Gastrocnemius medialis (tissue), 4 donors: ENCODE data around the gene SCUBE1. TPM values are rescaled to one million over a fixed set of nuclear protein-coding genes. Genes with fewer than 3 reads are reported as not detected.

Experiments
- ATAC-seq, 2 donors: fragments of 150-250 bp; one replicate each; pipeline ENCODE4 v1.9.1; 2016
- DNase-seq, 2 donors: peaks; one replicate each; pipeline ENCODE4 v3.0.0-alpha.2; 2019
- H3K27ac ChIP-seq, 4 donors: fragments of 200-600 bp; sonication (generic); 1 replicate in 1 of 4; 2 replicates in 3 of 4; pipeline ENCODE4 v1.5.1; 2016 to 2018; ENCODE audit warnings: mild to moderate bottlenecking in 2 of 4, moderate library complexity in 1 of 4
- H3K27me3 ChIP-seq, 3 donors: fragments of 200-600 bp; sonication (generic) in 2 of 3; 1 replicate in 1 of 3; 2 replicates in 2 of 3; pipeline versions ENCODE4 v1.5.1 to v1.6.0; 2016 to 2019; ENCODE audit warnings: mild to moderate bottlenecking in 1 of 3, moderate library complexity in 1 of 3
- H3K36me3 ChIP-seq, 2 donors: fragments of 200-600 bp; sonication (generic) in 1 of 2; one replicate each; pipeline ENCODE4 v1.5.1; 2017 to 2018
- H3K4me1 ChIP-seq, 2 donors: fragments of 200-600 bp; sonication (generic) in 1 of 2; one replicate each; pipeline ENCODE4 v1.5.1; 2016 to 2017; ENCODE audit warnings: mild to moderate bottlenecking in 2 of 2
- H3K4me3 ChIP-seq, 4 donors: fragments of 200-600 bp; sonication (generic) in 3 of 4; 1 replicate in 1 of 4; 2 replicates in 3 of 4; pipeline ENCODE4 v1.5.1; 2016 to 2019; ENCODE audit warnings: mild to moderate bottlenecking in 2 of 4
- H3K9me3 ChIP-seq, 3 donors: fragments of 200-600 bp; sonication (generic) in 2 of 3; 1 replicate in 1 of 3; 2 replicates in 2 of 3; pipeline ENCODE4 v1.5.1; 2016 to 2019
- POLR2A ChIP-seq, 2 donors: fragments of 450-650 bp; IDR thresholded peaks; one replicate each; pipeline ENCODE4 v1.6.1; 2017; ENCODE audit warnings: antibody characterized with exemption in 2 of 2, mild to moderate bottlenecking in 2 of 2, moderate library complexity in 2 of 2
- in situ Hi-C, 4 donors: fragments of 200-750 bp; cut with MboI; loops; one replicate each; pipeline versions ENCODE4 v1.15.0 to v1.8.0; 2017; ENCODE audit warnings: low sequenced_read_pairs in 4 of 4
- intact Hi-C: fragments of 100-400 bp; cut with DNase I; formaldehyde crosslinking; loops from one replicate; pipeline ENCODE4 v1.15.1; 2023; ENCODE audit warnings: low total_unique reads
- total RNA-seq, 4 donors: library from RNA; depleted of rRNA; stranded (reverse); fragments of >200 nt; gene quantifications; one replicate each; pipeline versions ENCODE4 v1.1.0 to v1.2.3, GENCODE V29; 2016
- TF ChIP-seq, protein P1 (sequence below), 5 experiments: fragments of 450-650 bp in 3 of 5; fragments of 200-600 bp in 2 of 5; sonication (generic) in 2 of 5; IDR thresholded peaks in 4 of 5; conservative IDR thresholded peaks in 1 of 5; 1 replicate in 4 of 5; 2 replicates in 1 of 5; pipeline ENCODE4 v1.5.1; 2016 to 2019; ENCODE audit warnings: antibody characterized with exemption in 5 of 5, mild to moderate bottlenecking in 3 of 5, moderate library complexity in 3 of 5

The SCUBE1 gene
- total RNA-seq, 4 donors from 2014 or later = 0.20 to 0.55 (median 0.41) TPM

DNA sequence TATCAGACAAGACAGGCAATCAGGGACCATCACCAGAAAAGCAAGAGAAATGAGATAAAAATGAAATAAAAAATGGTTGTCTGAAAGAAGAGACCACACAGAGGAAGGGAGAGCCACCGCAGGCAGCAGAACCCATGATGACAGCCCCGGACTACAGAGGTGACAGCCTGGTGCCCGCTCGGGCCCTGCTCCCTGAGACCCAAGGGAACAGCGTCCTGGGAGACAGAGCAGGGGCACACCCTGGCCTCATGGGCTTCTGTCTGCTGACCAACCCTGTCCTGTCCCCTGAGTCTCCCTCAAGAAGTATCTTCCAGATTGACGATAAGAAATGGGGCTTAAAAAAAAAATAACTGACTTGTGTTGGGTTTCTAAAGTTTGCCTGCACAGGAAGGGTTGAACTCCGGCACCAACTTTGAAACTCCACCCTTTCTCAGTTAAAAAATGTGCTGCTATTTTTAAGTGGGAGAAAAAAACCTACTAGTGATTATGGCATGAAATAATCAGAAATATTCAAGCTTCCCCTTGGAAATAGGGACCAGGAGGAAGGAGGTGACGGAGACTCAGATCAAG is 86.1 kb downstream of the SCUBE1 start:
- in situ Hi-C loops = no loop called here
- TF ChIP-seq POLR2A (IDR thresholded peaks at IDR 0.05) = no peak
- TF ChIP-seq, protein P1, sequence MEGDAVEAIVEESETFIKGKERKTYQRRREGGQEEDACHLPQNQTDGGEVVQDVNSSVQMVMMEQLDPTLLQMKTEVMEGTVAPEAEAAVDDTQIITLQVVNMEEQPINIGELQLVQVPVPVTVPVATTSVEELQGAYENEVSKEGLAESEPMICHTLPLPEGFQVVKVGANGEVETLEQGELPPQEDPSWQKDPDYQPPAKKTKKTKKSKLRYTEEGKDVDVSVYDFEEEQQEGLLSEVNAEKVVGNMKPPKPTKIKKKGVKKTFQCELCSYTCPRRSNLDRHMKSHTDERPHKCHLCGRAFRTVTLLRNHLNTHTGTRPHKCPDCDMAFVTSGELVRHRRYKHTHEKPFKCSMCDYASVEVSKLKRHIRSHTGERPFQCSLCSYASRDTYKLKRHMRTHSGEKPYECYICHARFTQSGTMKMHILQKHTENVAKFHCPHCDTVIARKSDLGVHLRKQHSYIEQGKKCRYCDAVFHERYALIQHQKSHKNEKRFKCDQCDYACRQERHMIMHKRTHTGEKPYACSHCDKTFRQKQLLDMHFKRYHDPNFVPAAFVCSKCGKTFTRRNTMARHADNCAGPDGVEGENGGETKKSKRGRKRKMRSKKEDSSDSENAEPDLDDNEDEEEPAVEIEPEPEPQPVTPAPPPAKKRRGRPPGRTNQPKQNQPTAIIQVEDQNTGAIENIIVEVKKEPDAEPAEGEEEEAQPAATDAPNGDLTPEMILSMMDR (IDR thresholded peaks at IDR 0.05 in 4 of 5, conservative IDR thresholded peaks at IDR 0.05 in 1 of 5) = no peak
- no peak for DNase-seq
- no peak for ATAC-seq
- H3K4me3 ChIP-seq = no peak overlapping the region
- no peaks in the 10 kb centered on the region for H3K27me3 ChIP-seq
- H3K36me3 ChIP-seq = no peaks in the 10 kb centered on the region
- intact Hi-C loops = no loop called here
- H3K9me3 ChIP-seq = no peaks in the 10 kb centered on the region
- no peaks in the 10 kb centered on the region for H3K4me1 ChIP-seq
- H3K27ac ChIP-seq = no peak overlapping the region

DNA sequence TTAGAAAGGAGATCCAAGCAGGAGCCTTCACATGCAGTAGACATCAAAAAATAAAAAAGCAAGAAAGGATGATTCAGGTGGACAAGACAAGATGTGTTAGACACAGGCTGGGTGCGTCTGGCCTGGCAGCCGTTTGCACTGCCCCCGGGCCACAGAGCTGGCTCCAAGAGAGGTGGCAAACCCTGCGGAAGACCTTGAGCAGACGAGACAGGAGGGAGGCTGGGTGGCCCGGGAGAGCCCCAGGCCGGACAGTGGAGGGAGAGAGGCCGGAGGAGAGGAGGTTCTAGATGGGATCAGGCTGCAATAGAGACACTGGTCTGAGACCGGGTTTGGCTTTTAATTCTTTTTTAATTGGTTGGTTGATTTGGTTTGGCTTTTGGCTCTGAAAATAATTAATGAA is 86.6 kb downstream of the SCUBE1 start:
- intact Hi-C loops = no loop called here
- in situ Hi-C loops = no loop called here
- no peak overlapping the region for H3K4me3 ChIP-seq
- DNase-seq = no peak
- no peak overlapping the region for H3K27ac ChIP-seq
- TF ChIP-seq POLR2A (IDR thresholded peaks at IDR 0.05) = no peak
- H3K4me1 ChIP-seq = no peaks in the 10 kb centered on the region
- H3K27me3 ChIP-seq = no peaks in the 10 kb centered on the region
- H3K9me3 ChIP-seq = no peaks in the 10 kb centered on the region
- H3K36me3 ChIP-seq = no peaks in the 10 kb centered on the region
- ATAC-seq = no peak

DNA sequence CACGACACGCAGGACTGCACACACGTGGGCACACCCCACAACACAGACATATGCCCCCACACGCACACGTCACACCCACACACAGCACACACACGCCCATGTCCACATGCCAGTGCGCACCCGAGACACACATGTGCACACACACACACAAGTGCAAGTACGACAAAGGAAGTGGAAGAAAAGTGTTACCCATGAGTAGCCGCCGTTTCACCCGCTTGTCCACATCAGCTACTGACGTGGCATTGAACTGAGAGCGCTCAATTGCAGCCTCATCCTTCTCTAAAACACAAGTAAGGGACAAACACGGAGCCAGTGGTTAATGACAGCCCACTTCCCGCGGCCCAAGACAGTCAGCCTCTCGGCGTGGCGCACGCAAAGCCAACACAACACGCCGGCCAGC is 87.9 kb downstream of the SCUBE1 start:
- ATAC-seq (no peak), DNase-seq (no peak)
- Histone ChIP-seq H3K4me1 (no peaks in the 10 kb centered on the region), H3K9me3 (no peaks in the 10 kb centered on the region), H3K27ac (no peak overlapping the region), H3K27me3 (no peaks in the 10 kb centered on the region), H3K36me3 (no peaks in the 10 kb centered on the region), H3K4me3 (no peak overlapping the region)
- intact Hi-C loops (no loop called here), in situ Hi-C loops (no loop called here)
- no peak for TF ChIP-seq POLR2A (IDR thresholded peaks at IDR 0.05)
- TF ChIP-seq, protein P1 (IDR thresholded peaks at IDR 0.05 in 4 of 5, conservative IDR thresholded peaks at IDR 0.05 in 1 of 5) = no peak

DNA sequence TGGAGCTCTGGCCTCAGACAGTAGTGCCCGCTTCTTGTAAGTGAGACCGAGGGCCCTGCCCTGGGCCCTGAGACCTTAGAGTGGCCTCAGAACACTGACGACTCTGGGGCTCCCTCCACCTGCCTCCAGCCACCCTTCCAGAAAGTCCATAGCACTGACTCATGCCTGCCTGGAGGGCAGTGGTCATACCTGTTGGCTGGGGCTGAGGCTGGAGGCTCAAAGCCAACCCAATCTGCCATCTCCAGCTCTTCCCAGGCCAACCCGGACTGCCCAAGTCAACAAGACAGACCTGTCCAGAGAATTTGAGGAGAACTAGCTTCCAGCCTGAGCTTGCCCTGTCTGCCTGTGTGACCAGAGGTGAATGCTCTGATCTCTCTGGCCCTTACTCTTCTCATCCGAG is 89.3 kb downstream of the SCUBE1 start:
- H3K36me3 ChIP-seq = no peaks in the 10 kb centered on the region
- intact Hi-C loops = no loop called here
- ATAC-seq (no peak), DNase-seq (no peak)
- H3K9me3 ChIP-seq = no peaks in the 10 kb centered on the region
- no peak overlapping the region for H3K27ac ChIP-seq
- H3K4me1 ChIP-seq = no peaks in the 10 kb centered on the region
- H3K4me3 ChIP-seq = no peak overlapping the region
- in situ Hi-C loops = no loop called here
- no peaks in the 10 kb centered on the region for H3K27me3 ChIP-seq
- no peak for TF ChIP-seq POLR2A (IDR thresholded peaks at IDR 0.05)
- TF ChIP-seq, protein P1 (IDR thresholded peaks at IDR 0.05 in 4 of 5, conservative IDR thresholded peaks at IDR 0.05 in 1 of 5) = no peak

DNA sequence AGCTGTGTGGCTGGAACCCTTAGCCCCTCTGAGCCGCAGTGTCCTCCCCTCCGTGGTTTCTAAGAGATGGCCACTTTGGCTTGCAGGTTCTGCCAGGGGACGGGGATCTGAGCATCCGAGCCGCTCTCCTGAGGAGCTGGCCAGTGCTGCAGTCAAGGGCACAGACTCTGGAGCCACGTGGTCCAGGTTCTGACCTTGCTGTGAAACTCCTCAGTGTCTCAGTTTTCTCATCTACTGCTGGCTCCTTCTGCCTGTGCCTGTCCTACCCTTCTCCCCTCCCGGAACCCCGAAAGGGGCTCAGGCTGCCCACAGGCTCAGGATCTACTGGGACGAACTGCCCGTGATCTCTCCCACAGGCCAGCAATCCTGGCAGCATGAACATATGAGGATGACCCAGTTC is 90.9 kb downstream of the SCUBE1 start:
- Histone ChIP-seq H3K36me3 (no peaks in the 10 kb centered on the region), H3K4me1 (no peaks in the 10 kb centered on the region), H3K9me3 (no peaks in the 10 kb centered on the region), H3K27ac (no peak overlapping the region), H3K27me3 (no peaks in the 10 kb centered on the region), H3K4me3 (no peak overlapping the region)
- intact Hi-C loops (no loop called here), in situ Hi-C loops (no loop called here)
- TF ChIP-seq, protein P1 (IDR thresholded peaks at IDR 0.05 in 4 of 5, conservative IDR thresholded peaks at IDR 0.05 in 1 of 5) = no peak
- no peak for TF ChIP-seq POLR2A (IDR thresholded peaks at IDR 0.05)
- DNase-seq = no peak
- ATAC-seq = no peak
